ENCODE results near the gene ZNF341. TPM values are rescaled to one million over a fixed set of nuclear protein-coding genes. Genes with fewer than 3 reads are reported as not detected.

ZNF341 gene
- total and polyA plus RNA-seq, 2 donors (not counting 1 experiment from before 2014, with no cell fraction given): 9.1 to 10.9 TPM

GRCh38 chr20:33819456-33819855 is 87.7 kb downstream of the ZNF341 start:
- H3K9me3 ChIP-seq (ENCODE audit: control extremely low read depth in 1 of 3, control insufficient read depth in 2 of 3, insufficient read depth in 1 of 3, low read length in 2 of 3): no peaks in the 10 kb centered on the region
- ChIA-PET POLR2A (interaction anchor here (0.5 kb wide), 1 partner anchor 287 kb away, joined by 6 read pairs; no protein-coding TSS in a partner anchor), CTCF (interaction anchor here (0.9 to 1.9 kb wide), 4 partner anchors 8 to 250 kb away, joined by 3 to 6 read pairs (median 3); partner anchors contain the start of gene CHMP4B)
- WGBS (ENCODE audit: insufficient coverage): no CpG with 5 or more reads among the region's 1 CpG
- H2AFZ ChIP-seq (ENCODE audit: insufficient read depth, low read depth, low read length, poor library complexity, severe bottlenecking): no peak overlapping the region
- no peaks in the 10 kb centered on the region for H3K27me3 ChIP-seq (replicated peaks in 1 of 4; ENCODE audit: control extremely low read depth in 1 of 4, control insufficient read depth in 3 of 4, insufficient read depth in 4 of 4, low read length in 3 of 4)
- ATAC-seq (ENCODE audit: low read depth) (no peak), DNase-seq (no peak)
- no peak for TF ChIP-seq EZH2 (IDR thresholded peaks at IDR 0.05; ENCODE audit: borderline replicate concordance, insufficient read depth, low read depth, low read length, poor library complexity, severe bottlenecking)
- TF ChIP-seq, protein P1, sequence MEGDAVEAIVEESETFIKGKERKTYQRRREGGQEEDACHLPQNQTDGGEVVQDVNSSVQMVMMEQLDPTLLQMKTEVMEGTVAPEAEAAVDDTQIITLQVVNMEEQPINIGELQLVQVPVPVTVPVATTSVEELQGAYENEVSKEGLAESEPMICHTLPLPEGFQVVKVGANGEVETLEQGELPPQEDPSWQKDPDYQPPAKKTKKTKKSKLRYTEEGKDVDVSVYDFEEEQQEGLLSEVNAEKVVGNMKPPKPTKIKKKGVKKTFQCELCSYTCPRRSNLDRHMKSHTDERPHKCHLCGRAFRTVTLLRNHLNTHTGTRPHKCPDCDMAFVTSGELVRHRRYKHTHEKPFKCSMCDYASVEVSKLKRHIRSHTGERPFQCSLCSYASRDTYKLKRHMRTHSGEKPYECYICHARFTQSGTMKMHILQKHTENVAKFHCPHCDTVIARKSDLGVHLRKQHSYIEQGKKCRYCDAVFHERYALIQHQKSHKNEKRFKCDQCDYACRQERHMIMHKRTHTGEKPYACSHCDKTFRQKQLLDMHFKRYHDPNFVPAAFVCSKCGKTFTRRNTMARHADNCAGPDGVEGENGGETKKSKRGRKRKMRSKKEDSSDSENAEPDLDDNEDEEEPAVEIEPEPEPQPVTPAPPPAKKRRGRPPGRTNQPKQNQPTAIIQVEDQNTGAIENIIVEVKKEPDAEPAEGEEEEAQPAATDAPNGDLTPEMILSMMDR (IDR thresholded peaks at IDR 0.05): no peak
- H3K4me3 ChIP-seq (ENCODE audit: control extremely low read depth in 1 of 5, extremely low read depth in 1 of 5, insufficient read depth in 1 of 5, low read depth in 2 of 5, low read length in 4 of 5): no peak overlapping the region
- H3K27ac Mint-ChIP-seq: peak overlapping the region; percentile 63
- H3K27me3 Mint-ChIP-seq: no peaks in the 10 kb centered on the region
- H3K4me3 Mint-ChIP-seq: peak overlapping the region; percentile 59
- H4K20me1 ChIP-seq (ENCODE audit: control insufficient read depth, insufficient read depth, low read length, poor library complexity, severe bottlenecking): peaks cover 84% of the 10 kb centered on the region
- peaks cover 99% of the 10 kb centered on the region for H3K79me2 ChIP-seq (ENCODE audit: control insufficient read depth, insufficient read depth, low read length)
- peaks cover 1 to 21% of the 10 kb centered on the region in 2 experiments for H3K36me3 ChIP-seq (replicated peaks in 1 of 2; ENCODE audit: control extremely low read depth in 1 of 2, control insufficient read depth in 1 of 2, extremely low read depth in 1 of 2, insufficient read depth in 2 of 2, low read length in 1 of 2)
- peaks cover 69% of the 10 kb centered on the region for H3K4me1 Mint-ChIP-seq
- H3K9ac ChIP-seq (ENCODE audit: low read length): no peak overlapping the region
- H3K9me3 Mint-ChIP-seq (ENCODE audit: insufficient read depth): no peaks in the 10 kb centered on the region
- peaks cover 6 to 27% of the 10 kb centered on the region in 2 donors for H3K4me1 ChIP-seq (ENCODE audit: control insufficient read depth in 2 of 2, insufficient read depth in 2 of 2, low read length in 2 of 2)
- intact Hi-C loops (cut with micrococcal nuclease): loop anchor here (10.0 kb wide), 3 partner anchors 265 to 1595 kb away; partner anchors contain the start of gene UQCC1
- H3K4me2 ChIP-seq (replicated peaks; ENCODE audit: low read depth, low read length, poor library complexity, severe bottlenecking): peak overlapping the region; percentile 14
- peak overlapping the region in 1 of 2 donors; percentile 2 for H3K27ac ChIP-seq (ENCODE audit: low read length in 2 of 2)

DNA sequence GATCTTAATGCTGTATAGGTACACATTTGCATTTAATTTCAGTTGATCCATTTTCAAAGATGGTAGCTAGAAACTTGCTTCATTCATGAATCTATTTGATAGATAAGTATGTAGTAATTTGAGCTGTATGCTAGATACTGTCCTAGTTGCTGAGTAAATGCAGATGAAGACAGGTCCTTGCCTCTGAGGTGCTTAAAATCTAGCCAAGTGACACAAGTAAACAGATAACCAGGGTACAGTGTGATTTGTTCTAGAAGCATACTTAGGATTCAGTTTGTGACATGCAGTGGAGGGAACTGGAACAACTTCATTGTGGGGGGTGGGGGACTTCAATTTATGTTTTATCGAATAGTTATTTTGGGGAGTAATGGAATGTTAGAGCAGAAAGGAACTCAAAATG is 88.6 kb downstream of the ZNF341 start:
- ATAC-seq (ENCODE audit: low read depth): no peak
- CTCF ChIA-PET: interaction anchor here (1.6 kb wide), 1 partner anchor 9 kb away, joined by 3 read pairs; the partner anchor contains the start of gene CHMP4B

More for the DNA sequence above, 88.6 kb downstream of the ZNF341 start:
- peak overlapping the region in 1 of 2 donors; percentile 1 for H3K27ac ChIP-seq (ENCODE audit: low read length in 2 of 2)
- WGBS (ENCODE audit: insufficient coverage): 100% methylated on average over 1 of the region's 1 CpG
- H3K9me3 Mint-ChIP-seq (ENCODE audit: insufficient read depth): no peaks in the 10 kb centered on the region
- H3K27me3 Mint-ChIP-seq: no peaks in the 10 kb centered on the region
- H2AFZ ChIP-seq (ENCODE audit: insufficient read depth, low read depth, low read length, poor library complexity, severe bottlenecking): no peak overlapping the region
- H3K4me3 ChIP-seq (ENCODE audit: control extremely low read depth in 1 of 5, extremely low read depth in 1 of 5, insufficient read depth in 1 of 5, low read depth in 2 of 5, low read length in 4 of 5): no peak overlapping the region
- POLR2A ChIA-PET: no interaction called here
- H3K9me3 ChIP-seq (ENCODE audit: control extremely low read depth in 1 of 3, control insufficient read depth in 2 of 3, insufficient read depth in 1 of 3, low read length in 2 of 3): no peaks in the 10 kb centered on the region
- H3K27me3 ChIP-seq (replicated peaks in 1 of 4; ENCODE audit: control extremely low read depth in 1 of 4, control insufficient read depth in 3 of 4, insufficient read depth in 4 of 4, low read length in 3 of 4): no peaks in the 10 kb centered on the region
- intact Hi-C loops (cut with micrococcal nuclease): no loop called here
- DNase-seq: no peak
- H4K20me1 ChIP-seq (ENCODE audit: control insufficient read depth, insufficient read depth, low read length, poor library complexity, severe bottlenecking): peaks cover 84% of the 10 kb centered on the region
- H3K36me3 ChIP-seq (replicated peaks in 1 of 2; ENCODE audit: control extremely low read depth in 1 of 2, control insufficient read depth in 1 of 2, extremely low read depth in 1 of 2, insufficient read depth in 2 of 2, low read length in 1 of 2): peaks cover 1 to 16% of the 10 kb centered on the region in 2 experiments
- H3K79me2 ChIP-seq (ENCODE audit: control insufficient read depth, insufficient read depth, low read length): peaks cover 99% of the 10 kb centered on the region
- peak overlapping the region; percentile 3 for H3K27ac Mint-ChIP-seq
- H3K4me3 Mint-ChIP-seq: peak overlapping the region; percentile 19
- peak overlapping the region; percentile 14 for H3K4me2 ChIP-seq (replicated peaks; ENCODE audit: low read depth, low read length, poor library complexity, severe bottlenecking)
- no peak for TF ChIP-seq EZH2 (IDR thresholded peaks at IDR 0.05; ENCODE audit: borderline replicate concordance, insufficient read depth, low read depth, low read length, poor library complexity, severe bottlenecking)
- TF ChIP-seq, protein P1 (IDR thresholded peaks at IDR 0.05): no peak
- H3K9ac ChIP-seq (ENCODE audit: low read length): no peak overlapping the region
- H3K4me1 ChIP-seq (ENCODE audit: control insufficient read depth in 2 of 2, insufficient read depth in 2 of 2, low read length in 2 of 2): peaks cover 14 to 33% of the 10 kb centered on the region in 2 donors
- H3K4me1 Mint-ChIP-seq: peaks cover 69% of the 10 kb centered on the region
